ENCODE measurements around the gene XRN2. TPM values are rescaled to one million over a fixed set of nuclear protein-coding genes. Genes with fewer than 3 reads are reported as not detected.
"Not testable (repeated sequence)": the region's sequence is repeated elsewhere in the genome, so short reads cannot be mapped to it uniquely, and the experiment has no call there.

XRN2 gene
- polyA plus RNA-seq, 3 donors = 53.1 to 111 (median 101) TPM

GRCh38 chr20:21399005-21399475 is 95.9 kb downstream of the XRN2 start:
- WGBS (ENCODE audit: insufficient coverage) = no CpG with 5 or more reads among the region's 5 CpGs
- Mint-ChIP-seq H3K27ac (no peak overlapping the region), H3K4me1 (peaks cover 12% of the 10 kb centered on the region), H3K27me3 (ENCODE audit: low read depth in 3 of 3) (peaks cover 68 to 84% (median 69%) of the 10 kb centered on the region in 3 donors), H3K4me3 (peak overlapping the region in 1 of 2 donors; percentile 78), H3K36me3 (peaks cover 0 to 1% of the 10 kb centered on the region in 2 donors), H3K9me3 (peaks cover 0 to 11% (median 7%) of the 10 kb centered on the region in 7 donors)
- H4K20me1 ChIP-seq (ENCODE audit: insufficient read depth, low read length) = no peaks in the 10 kb centered on the region
- no peaks in the 10 kb centered on the region for H3K79me2 ChIP-seq (ENCODE audit: insufficient read depth, low read length)
- H3K4me1 ChIP-seq (ENCODE audit: control insufficient read depth in 1 of 2, insufficient read depth in 2 of 2, low read length in 2 of 2) = peaks cover 0 to 13% of the 10 kb centered on the region in 2 donors
- no peak overlapping the region for H3K4me3 ChIP-seq (replicated peaks in 1 of 3; ENCODE audit: low read depth in 2 of 3, low read length in 3 of 3)
- DNase-seq = no peak
- peaks cover 0 to 13% of the 10 kb centered on the region in 2 donors for H3K9me3 ChIP-seq (replicated peaks in 1 of 2; ENCODE audit: control insufficient read depth in 1 of 2, insufficient read depth in 1 of 2, low read length in 2 of 2)
- H3K27me3 ChIP-seq (ENCODE audit: control insufficient read depth in 2 of 2, insufficient read depth in 2 of 2, low read length in 2 of 2) = peaks cover 75 to 85% of the 10 kb centered on the region in 2 donors
- no peak overlapping the region for H3K4me2 ChIP-seq (replicated peaks; ENCODE audit: extremely low read depth, low read length, poor library complexity, severe bottlenecking)
- no peak overlapping the region for H3K27ac ChIP-seq (ENCODE audit: low read depth in 1 of 2, low read length in 2 of 2)
- no peak overlapping the region for H3K9ac ChIP-seq (ENCODE audit: insufficient read depth, low read length, poor library complexity, severe bottlenecking)
- TF ChIP-seq, protein P1, sequence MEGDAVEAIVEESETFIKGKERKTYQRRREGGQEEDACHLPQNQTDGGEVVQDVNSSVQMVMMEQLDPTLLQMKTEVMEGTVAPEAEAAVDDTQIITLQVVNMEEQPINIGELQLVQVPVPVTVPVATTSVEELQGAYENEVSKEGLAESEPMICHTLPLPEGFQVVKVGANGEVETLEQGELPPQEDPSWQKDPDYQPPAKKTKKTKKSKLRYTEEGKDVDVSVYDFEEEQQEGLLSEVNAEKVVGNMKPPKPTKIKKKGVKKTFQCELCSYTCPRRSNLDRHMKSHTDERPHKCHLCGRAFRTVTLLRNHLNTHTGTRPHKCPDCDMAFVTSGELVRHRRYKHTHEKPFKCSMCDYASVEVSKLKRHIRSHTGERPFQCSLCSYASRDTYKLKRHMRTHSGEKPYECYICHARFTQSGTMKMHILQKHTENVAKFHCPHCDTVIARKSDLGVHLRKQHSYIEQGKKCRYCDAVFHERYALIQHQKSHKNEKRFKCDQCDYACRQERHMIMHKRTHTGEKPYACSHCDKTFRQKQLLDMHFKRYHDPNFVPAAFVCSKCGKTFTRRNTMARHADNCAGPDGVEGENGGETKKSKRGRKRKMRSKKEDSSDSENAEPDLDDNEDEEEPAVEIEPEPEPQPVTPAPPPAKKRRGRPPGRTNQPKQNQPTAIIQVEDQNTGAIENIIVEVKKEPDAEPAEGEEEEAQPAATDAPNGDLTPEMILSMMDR (IDR thresholded peaks at IDR 0.05) = no peak
- intact Hi-C loops (cut with micrococcal nuclease) = loop anchor here in 1 of 2 donors (10.0 kb wide), 1 partner anchor 106 kb away; no protein-coding TSS in a partner anchor
- no peaks in the 10 kb centered on the region for H3K36me3 ChIP-seq (replicated peaks in 1 of 2; ENCODE audit: control insufficient read depth in 1 of 2, insufficient read depth in 2 of 2, low read length in 2 of 2)
- no peak overlapping the region for H2AFZ ChIP-seq (ENCODE audit: insufficient read depth, low read depth, low read length, poor library complexity, severe bottlenecking)

DNA sequence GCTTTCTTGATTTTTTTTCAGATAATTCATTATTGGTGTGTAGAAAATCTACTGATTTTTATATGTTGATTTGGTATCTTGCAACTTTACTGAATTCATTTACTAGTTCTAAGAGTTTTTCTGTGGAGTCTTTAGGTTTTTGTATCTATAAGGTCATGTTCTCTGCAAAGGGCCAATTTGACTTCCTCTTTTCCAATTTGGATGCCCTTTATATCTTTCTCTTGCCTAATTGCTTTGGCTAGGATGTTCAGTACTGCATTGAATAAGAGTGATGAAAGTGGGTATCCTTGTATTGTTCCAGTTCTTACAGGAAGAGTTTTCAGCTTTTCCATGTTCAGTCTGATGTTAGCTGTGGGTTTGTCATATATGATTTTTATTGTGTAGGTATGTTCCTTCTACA is 108.6 kb downstream of the XRN2 start:
- H3K9me3 ChIP-seq (replicated peaks in 1 of 2; ENCODE audit: control insufficient read depth in 1 of 2, insufficient read depth in 1 of 2, low read length in 2 of 2) = peaks cover 3 to 19% of the 10 kb centered on the region in 2 donors
- H3K4me2 ChIP-seq (replicated peaks; ENCODE audit: extremely low read depth, low read length, poor library complexity, severe bottlenecking) = no peak overlapping the region
- H3K27ac ChIP-seq (ENCODE audit: low read depth in 1 of 2, low read length in 2 of 2) = no peak overlapping the region
- H4K20me1 ChIP-seq (ENCODE audit: insufficient read depth, low read length) = no peaks in the 10 kb centered on the region
- TF ChIP-seq, protein P1 (IDR thresholded peaks at IDR 0.05) = no peak
- Mint-ChIP-seq H3K4me3 (no peak overlapping the region), H3K27ac (no peak overlapping the region), H3K4me1 (no peaks in the 10 kb centered on the region), H3K27me3 (ENCODE audit: low read depth in 3 of 3) (peaks cover 31 to 49% (median 37%) of the 10 kb centered on the region in 3 donors), H3K36me3 (no peaks in the 10 kb centered on the region), H3K9me3 (peaks cover 4 to 32% (median 20%) of the 10 kb centered on the region in 7 donors)
- no peak for DNase-seq
- no peaks in the 10 kb centered on the region for H3K79me2 ChIP-seq (ENCODE audit: insufficient read depth, low read length)
- no peaks in the 10 kb centered on the region for H3K4me1 ChIP-seq (ENCODE audit: control insufficient read depth in 1 of 2, insufficient read depth in 2 of 2, low read length in 2 of 2)
- H3K27me3 ChIP-seq (ENCODE audit: control insufficient read depth in 2 of 2, insufficient read depth in 2 of 2, low read length in 2 of 2) = peaks cover 18 to 22% of the 10 kb centered on the region in 2 donors
- H3K36me3 ChIP-seq (replicated peaks in 1 of 2; ENCODE audit: control insufficient read depth in 1 of 2, insufficient read depth in 2 of 2, low read length in 2 of 2) = no peaks in the 10 kb centered on the region
- intact Hi-C loops (cut with micrococcal nuclease) = no loop called here
- H3K9ac ChIP-seq (ENCODE audit: insufficient read depth, low read length, poor library complexity, severe bottlenecking) = no peak overlapping the region
- no peak overlapping the region for H3K4me3 ChIP-seq (replicated peaks in 1 of 3; ENCODE audit: low read depth in 2 of 3, low read length in 3 of 3)
- H2AFZ ChIP-seq (ENCODE audit: insufficient read depth, low read depth, low read length, poor library complexity, severe bottlenecking) = no peak overlapping the region

DNA sequence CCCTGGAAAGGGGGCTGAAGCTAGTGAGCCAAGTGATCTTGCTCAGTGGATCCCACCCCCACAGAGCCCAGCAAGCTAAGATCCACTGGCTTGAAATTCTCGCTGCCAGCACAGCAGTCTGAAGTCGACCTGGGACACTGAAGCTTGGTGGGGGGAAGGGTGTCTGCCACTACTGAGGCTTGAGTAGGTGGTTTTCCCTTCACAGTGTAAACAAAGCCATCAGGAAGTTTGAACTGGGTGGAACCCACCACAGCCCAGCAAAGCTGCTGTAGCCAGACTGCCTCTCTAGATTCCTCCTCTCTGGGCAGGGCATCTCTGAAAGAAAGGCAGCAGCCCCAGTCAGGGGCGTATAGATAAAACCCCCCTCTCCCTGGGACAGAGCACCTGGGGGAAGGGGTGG is 110.9 kb downstream of the XRN2 start:
- H3K9ac ChIP-seq (ENCODE audit: insufficient read depth, low read length, poor library complexity, severe bottlenecking); H2AFZ ChIP-seq (ENCODE audit: insufficient read depth, low read depth, low read length, poor library complexity, severe bottlenecking); H3K4me3 ChIP-seq (replicated peaks in 1 of 3; ENCODE audit: low read depth in 2 of 3, low read length in 3 of 3); H3K79me2 ChIP-seq (ENCODE audit: insufficient read depth, low read length); H3K27ac ChIP-seq (ENCODE audit: low read depth in 1 of 2, low read length in 2 of 2); H3K4me2 ChIP-seq (replicated peaks; ENCODE audit: extremely low read depth, low read length, poor library complexity, severe bottlenecking); H3K36me3 Mint-ChIP-seq; H3K4me1 Mint-ChIP-seq; H4K20me1 ChIP-seq (ENCODE audit: insufficient read depth, low read length); H3K36me3 ChIP-seq (replicated peaks in 1 of 2; ENCODE audit: control insufficient read depth in 1 of 2, insufficient read depth in 2 of 2, low read length in 2 of 2); intact Hi-C loops (cut with micrococcal nuclease); H3K4me3 Mint-ChIP-seq; H3K4me1 ChIP-seq (ENCODE audit: control insufficient read depth in 1 of 2, insufficient read depth in 2 of 2, low read length in 2 of 2); DNase-seq; H3K27ac Mint-ChIP-seq: not testable (repeated sequence)
- no CpG with 5 or more reads among the region's 3 CpGs for WGBS (ENCODE audit: insufficient coverage)
- H3K27me3 Mint-ChIP-seq (ENCODE audit: low read depth in 3 of 3) = peaks cover 30 to 38% (median 35%) of the 10 kb centered on the region in 3 donors
- H3K9me3 Mint-ChIP-seq = peaks cover 4 to 34% (median 20%) of the 10 kb centered on the region in 7 donors
- Histone ChIP-seq H3K9me3 (replicated peaks in 1 of 2; ENCODE audit: control insufficient read depth in 1 of 2, insufficient read depth in 1 of 2, low read length in 2 of 2) (peaks cover 3 to 19% of the 10 kb centered on the region in 2 donors), H3K27me3 (ENCODE audit: control insufficient read depth in 2 of 2, insufficient read depth in 2 of 2, low read length in 2 of 2) (peaks cover 10 to 11% of the 10 kb centered on the region in 2 donors)

Data from CD14-positive monocyte (primary cell).